SHP77 treated with DMSO at 0.1 percent for 48 hours (cell line): ENCODE data around the gene MEIG1.
"Not testable (repeated sequence)": the region's sequence is repeated elsewhere in the genome, so short reads cannot be mapped to it uniquely, and the experiment has no call there.

Experiments used
- DNase-seq: peaks from one replicate; lab custom pipeline; 2025; lab: John Stamatoyannopoulos, UW

Gene MEIG1

GRCh38 chr10:14959221-14960057, at the start of gene MEIG1:
Gene MEIG1, plus strand, starts transcription at chr10:14959388. Its CDS starts 7,081 bp downstream, at chr10:14966469.
- peak; percentile 86 for DNase-seq

- DNase-seq, result no peak
Observed at GRCh38 chr10:14910953-14911352, 48.2 kb upstream of the MEIG1 start.

GRCh38 chr10:14911801-14912200, 47.4 kb upstream of the MEIG1 start:
- DNase-seq, result no peak

GRCh38 chr10:14916600-14916999, 42.6 kb upstream of the MEIG1 start:
- no peak for DNase-seq

- no peak for DNase-seq
Observed at GRCh38 chr10:14917827-14918226, 41.4 kb upstream of the MEIG1 start.

- no peak for DNase-seq
Observed at GRCh38 chr10:14918964-14919363, 40.2 kb upstream of the MEIG1 start.

- DNase-seq, result no peak
Observed at GRCh38 chr10:14924013-14924412, 35.2 kb upstream of the MEIG1 start.

GRCh38 chr10:14925268-14925667, 33.9 kb upstream of the MEIG1 start:
- no peak for DNase-seq

GRCh38 chr10:14926061-14926470, 33.1 kb upstream of the MEIG1 start:
- DNase-seq, result no peak

GRCh38 chr10:14926722-14927416, 32.3 kb upstream of the MEIG1 start:
- DNase-seq, result no peak

- no peak for DNase-seq
Observed at GRCh38 chr10:14930610-14931009, 28.6 kb upstream of the MEIG1 start.

GRCh38 chr10:14936584-14936983, 22.6 kb upstream of the MEIG1 start:
- no peak for DNase-seq

GRCh38 chr10:14938971-14939370, 20.2 kb upstream of the MEIG1 start:
- not testable (repeated sequence) for DNase-seq

GRCh38 chr10:14942147-14942949, 16.8 kb upstream of the MEIG1 start:
- not testable (repeated sequence) for DNase-seq

- not testable (repeated sequence) for DNase-seq
Observed at GRCh38 chr10:14942950-14943338, 16.2 kb upstream of the MEIG1 start.

GRCh38 chr10:14945108-14945507, 14.1 kb upstream of the MEIG1 start:
- DNase-seq, result no peak

GRCh38 chr10:14947268-14947667, 11.9 kb upstream of the MEIG1 start:
- DNase-seq, result no peak

- DNase-seq, result no peak
Observed at GRCh38 chr10:14949291-14949690, 9.9 kb upstream of the MEIG1 start.

- no peak for DNase-seq
Observed at GRCh38 chr10:14952851-14953423, 6.3 kb upstream of the MEIG1 start.

- DNase-seq, result no peak
Observed at GRCh38 chr10:14953424-14954000, 5.7 kb upstream of the MEIG1 start.

- DNase-seq, result peak; percentile 82
Observed at GRCh38 chr10:14954001-14954770, 5.0 kb upstream of the MEIG1 start, which contains the start of gene DCLRE1C. Gene DCLRE1C, minus strand, starts transcription at chr10:14954096. Its CDS starts 86 bp downstream, at chr10:14954010.
